GM19455 (cell line): Measurements from ENCODE around the gene EPN2.

Source experiments
- ATAC-seq: cut with Tn5 transposase; IDR thresholded peaks from one replicate; pipeline ENCODE4 v1.9.1; 2021; ENCODE audit not compliant: unreplicated experiment

EPN2 gene

GRCh38 chr17:19378416-19379360 is 141.5 kb downstream of the EPN2 start, which contains the start of gene MAPK7:
TSS of gene MAPK7 (plus strand) at chr17:19378498. CDS start at chr17:19378901, 403 bp downstream.
- peak; percentile 19 for ATAC-seq

- ATAC-seq, result no peak
Measured at GRCh38 chr17:19379361-19380065, 142.3 kb downstream of the EPN2 start.

- ATAC-seq, result no peak
Measured at GRCh38 chr17:19380481-19381301, 143.5 kb downstream of the EPN2 start.

GRCh38 chr17:19381361-19381740 is 144.2 kb downstream of the EPN2 start:
- ATAC-seq, result no peak

- no peak for ATAC-seq
Measured at GRCh38 chr17:19381741-19382444, 144.7 kb downstream of the EPN2 start.

GRCh38 chr17:19382531-19383444 is 145.6 kb downstream of the EPN2 start:
- ATAC-seq, result no peak

GRCh38 chr17:19383681-19384470 is 146.7 kb downstream of the EPN2 start:
- ATAC-seq, result no peak

GRCh38 chr17:19384723-19385391 is 147.7 kb downstream of the EPN2 start:
- ATAC-seq, result no peak

GRCh38 chr17:19385521-19385983 is 148.4 kb downstream of the EPN2 start:
- ATAC-seq, result no peak
